GM19193 (cell line): ENCODE measurements around the gene SYVN1.

Experiments
- POLR2A ChIP-seq: IDR thresholded peaks from 4 replicates; pipeline ENCODE4 v1.6.1; 2011; ENCODE audit not compliant: insufficient read depth, insufficient read length; ENCODE audit errors: extremely low read depth

The SYVN1 gene

GRCh38 chr11:65121865-65122696 is 12.2 kb downstream of the SYVN1 start, which contains the start of the genes FAU and MRPL49:
TSS of gene FAU (minus strand) at chr11:65122134. CDS start at chr11:65121813, 321 bp downstream.
TSS of gene MRPL49 (plus strand) at chr11:65122321. CDS start at chr11:65122347, 26 bp downstream.
- peak; percentile 94 for TF ChIP-seq POLR2A

GRCh38 chr11:65121447-65121864 is 12.9 kb downstream of the SYVN1 start:
- no peak for TF ChIP-seq POLR2A

GRCh38 chr11:65120831-65121230 is 13.5 kb downstream of the SYVN1 start:
- TF ChIP-seq POLR2A = no peak

- TF ChIP-seq POLR2A = no peak
Measured at GRCh38 chr11:65119670-65119995, 14.7 kb downstream of the SYVN1 start.

GRCh38 chr11:65118097-65118837 is 16.1 kb downstream of the SYVN1 start:
- TF ChIP-seq POLR2A = no peak

- TF ChIP-seq POLR2A = peak; percentile 77
Measured at GRCh38 chr11:65117206-65118096, 16.9 kb downstream of the SYVN1 start, which contains the start of gene ZNHIT2. TSS of gene ZNHIT2 (minus strand) at chr11:65117701. CDS start at chr11:65117653, 48 bp downstream.

GRCh38 chr11:65116370-65117205 is 17.7 kb downstream of the SYVN1 start:
- TF ChIP-seq POLR2A = no peak

GRCh38 chr11:65115361-65116082 is 18.8 kb downstream of the SYVN1 start:
- TF ChIP-seq POLR2A = peak; percentile 25

- no peak for TF ChIP-seq POLR2A
Measured at GRCh38 chr11:65114538-65115171, 19.7 kb downstream of the SYVN1 start.

- no peak for TF ChIP-seq POLR2A
Measured at GRCh38 chr11:65113839-65114238, 20.5 kb downstream of the SYVN1 start.

GRCh38 chr11:65113361-65113756 is 21.0 kb downstream of the SYVN1 start:
- no peak for TF ChIP-seq POLR2A

GRCh38 chr11:65112546-65113360 is 21.6 kb downstream of the SYVN1 start:
- TF ChIP-seq POLR2A = peak; percentile 15
